Esophagus squamous epithelium (tissue), 5 donors: ENCODE data around the gene PHF23. TPM values are rescaled to one million over a fixed set of nuclear protein-coding genes. Genes with fewer than 3 reads are reported as not detected.

Source experiments
- DNase-seq: peaks from one replicate; lab custom pipeline; 2025; lab: John Stamatoyannopoulos, UW
- H3K27ac ChIP-seq, 4 donors: fragments of 200-600 bp; sonication (generic); one replicate each; pipeline ENCODE4 v1.5.1; 2016 to 2019; ENCODE audit warnings: mild to moderate bottlenecking in 1 of 4
- H3K27me3 ChIP-seq, 4 donors: fragments of 200-600 bp; sonication (generic); 1 replicate in 3 of 4; 2 replicates in 1 of 4; pipeline versions ENCODE4 v1.5.1 to v1.6.0; 2017 to 2021; ENCODE audit warnings: antibody characterized with exemption in 1 of 4
- H3K36me3 ChIP-seq, 3 donors: fragments of 200-600 bp; sonication (generic); one replicate each; pipeline ENCODE4 v1.5.1; 2016 to 2019
- H3K4me1 ChIP-seq, 3 donors: fragments of 200-600 bp; sonication (generic); one replicate each; pipeline ENCODE4 v1.5.1; 2017 to 2019
- H3K4me3 ChIP-seq, 4 donors: fragments of 200-600 bp; sonication (generic); 1 replicate in 3 of 4; 2 replicates in 1 of 4; pipeline ENCODE4 v1.5.1; 2016 to 2019; ENCODE audit warnings: mild to moderate bottlenecking in 2 of 4, moderate library complexity in 1 of 4
- H3K9me3 ChIP-seq, 3 donors: fragments of 200-600 bp; sonication (generic); one replicate each; pipeline ENCODE4 v1.5.1; 2016 to 2019
- CTCF ChIP-seq, 6 experiments: fragments of 450-650 bp in 4 of 6; fragments of 200-600 bp in 2 of 6; sonication (generic) in 2 of 6; IDR thresholded peaks; one replicate each; pipeline ENCODE4 v1.5.1; 2016 to 2019; ENCODE audit warnings: antibody characterized with exemption in 6 of 6, mild to moderate bottlenecking in 4 of 6, moderate library complexity in 4 of 6
- POLR2A ChIP-seq, 4 donors: fragments of 450-650 bp; IDR thresholded peaks; one replicate each; pipeline ENCODE4 v1.6.1; 2017; ENCODE audit warnings: antibody characterized with exemption in 4 of 4, mild to moderate bottlenecking in 4 of 4, moderate library complexity in 3 of 4
- WGBS, 2 donors: methylation state at CpG; one replicate each; pipeline ENCODE4 v1.1.5; 2018; 5-methylcytosine and 5-hydroxymethylcytosine counted together
- intact Hi-C: fragments of 100-400 bp; cut with DNase I; formaldehyde crosslinking; loops from one replicate; pipeline ENCODE4 v1.15.0; 2022
- total RNA-seq, 4 donors: library from RNA; depleted of rRNA; stranded (reverse); fragments of >200 nt; gene quantifications; one replicate each; pipeline ENCODE4 v1.1.0, GENCODE V29; 2016
- donor health status: DM: yes; HTN: yes; CAD: no.

PHF23 gene
- total RNA-seq, 4 donors from 2014 or later = 24.7 to 30.6 (median 27.0) TPM

- no peak for TF ChIP-seq CTCF (IDR thresholded peaks at IDR 0.05)
- no peak for TF ChIP-seq POLR2A (IDR thresholded peaks at IDR 0.05)
- no peak for DNase-seq
- 70 to 78% methylated on average over 8 of the region's 8 CpGs for WGBS, 2 donors
- peak overlapping the region in 2 of 4 donors; percentile 88 to 92 for H3K27ac ChIP-seq
- peaks cover 0 to 26% (median 0%) of the 10 kb centered on the region in 4 donors for H3K27me3 ChIP-seq
- H3K9me3 ChIP-seq = no peaks in the 10 kb centered on the region
- H3K4me3 ChIP-seq = no peak overlapping the region
- intact Hi-C loops = no loop called here
- H3K36me3 ChIP-seq = peaks cover 0 to 9% (median 0%) of the 10 kb centered on the region in 3 donors
- H3K4me1 ChIP-seq = peaks cover 23 to 49% (median 27%) of the 10 kb centered on the region in 3 donors
These were observed 40.2 kb upstream of the PHF23 start for GRCh38 chr17:7279448-7279847.

GRCh38 chr17:7266784-7267183 is 27.5 kb upstream of the PHF23 start:
- H3K36me3 ChIP-seq = no peaks in the 10 kb centered on the region
- TF ChIP-seq POLR2A (IDR thresholded peaks at IDR 0.05) (no peak), CTCF (IDR thresholded peaks at IDR 0.05) (no peak)
- peaks cover 0 to 61% (median 4%) of the 10 kb centered on the region in 4 donors for H3K27me3 ChIP-seq
- intact Hi-C loops = no loop called here
- peaks cover 8 to 35% (median 12%) of the 10 kb centered on the region in 3 donors for H3K4me1 ChIP-seq
- H3K9me3 ChIP-seq = no peaks in the 10 kb centered on the region
- DNase-seq = no peak
- no peak overlapping the region for H3K27ac ChIP-seq
- WGBS, 2 donors = 20 to 53% methylated on average over 1 of the region's 1 CpG
- no peak overlapping the region for H3K4me3 ChIP-seq

GRCh38 chr17:7263801-7264078 is 24.5 kb upstream of the PHF23 start:
- H3K4me1 ChIP-seq = peaks cover 19 to 65% (median 23%) of the 10 kb centered on the region in 3 donors
- H3K36me3 ChIP-seq = peaks cover 0 to 20% (median 4%) of the 10 kb centered on the region in 3 donors
- 30 to 46% methylated on average over 4 of the region's 4 CpGs for WGBS, 2 donors
- intact Hi-C loops = no loop called here
- DNase-seq = no peak
- H3K9me3 ChIP-seq = no peaks in the 10 kb centered on the region
- H3K4me3 ChIP-seq = peak overlapping the region in 3 of 4 donors; percentile 58 to 84 (median 74)
- H3K27ac ChIP-seq = peak overlapping the region; percentile 84 to 99 (median 95)
- TF ChIP-seq CTCF (IDR thresholded peaks at IDR 0.05) (no peak), POLR2A (IDR thresholded peaks at IDR 0.05) (no peak)
- peaks cover 0 to 60% (median 4%) of the 10 kb centered on the region in 4 donors for H3K27me3 ChIP-seq

GRCh38 chr17:7262935-7263800 is 23.9 kb upstream of the PHF23 start:
- no peak for DNase-seq
- peaks cover 0 to 59% (median 4%) of the 10 kb centered on the region in 4 donors for H3K27me3 ChIP-seq

More at GRCh38 chr17:7262935-7263800, 23.9 kb upstream of the PHF23 start:
- peaks cover 20 to 68% (median 23%) of the 10 kb centered on the region in 3 donors for H3K4me1 ChIP-seq
- H3K27ac ChIP-seq = peak overlapping the region; percentile 84 to 99 (median 95)
- no peaks in the 10 kb centered on the region for H3K9me3 ChIP-seq
- WGBS, 2 donors = 8 to 12% methylated on average over 25 to 26 of the region's 26 CpGs
- TF ChIP-seq CTCF (IDR thresholded peaks at IDR 0.05) (no peak), POLR2A (IDR thresholded peaks at IDR 0.05) (peak in 1 of 4 donors; percentile 6)
- peaks cover 0 to 26% (median 4%) of the 10 kb centered on the region in 3 donors for H3K36me3 ChIP-seq
- intact Hi-C loops = no loop called here
- peak overlapping the region; percentile 58 to 84 (median 69) for H3K4me3 ChIP-seq
